Measurements from ENCODE around the gene SLC25A21. TPM values are rescaled to one million over a fixed set of nuclear protein-coding genes. Genes with fewer than 3 reads are reported as not detected.

The SLC25A21 gene
- total RNA-seq, 2 donors from 2014 or later: not detected

DNA sequence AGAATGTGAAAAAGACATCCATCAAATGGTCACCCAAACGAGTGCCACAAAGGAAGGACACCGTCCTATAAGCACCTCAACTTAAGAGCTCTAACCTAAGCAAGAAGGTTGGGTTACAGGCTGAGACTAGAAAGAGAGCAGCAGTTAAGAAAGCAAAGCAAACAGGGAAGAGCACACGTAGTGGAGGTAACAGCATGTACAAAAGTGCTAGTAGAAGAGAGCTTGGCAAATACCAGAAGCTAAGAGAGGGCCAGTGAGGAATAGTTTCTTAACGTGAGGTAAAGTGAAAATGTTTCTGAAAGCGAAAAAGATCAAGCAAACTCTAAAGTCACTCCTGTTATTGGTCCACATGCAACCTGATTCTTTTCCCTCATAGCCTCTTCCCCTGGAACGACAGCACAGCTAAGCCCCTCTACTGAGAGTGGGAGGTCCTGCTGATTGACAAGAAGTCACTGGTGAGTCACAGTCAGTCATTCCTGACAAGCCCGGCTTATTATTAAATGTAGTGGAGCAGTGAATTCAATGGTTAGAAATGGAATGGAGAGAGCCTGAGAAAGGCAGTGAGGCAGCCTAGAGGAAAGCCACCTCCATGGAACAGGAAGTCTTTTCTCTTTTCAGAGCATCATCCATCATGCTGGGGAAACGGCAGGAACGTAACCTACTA, 204.4 kb downstream of the SLC25A21 start:
- Mint-ChIP-seq H3K27me3 (no peaks in the 10 kb centered on the region), H3K9me3 (peaks cover 3% of the 10 kb centered on the region), H3K4me3 (no peak overlapping the region), H3K36me3 (ENCODE audit: low read depth) (no peaks in the 10 kb centered on the region), H3K27ac (no peak overlapping the region), H3K4me1 (no peaks in the 10 kb centered on the region)
- ATAC-seq (replicated peaks): no peak

DNA sequence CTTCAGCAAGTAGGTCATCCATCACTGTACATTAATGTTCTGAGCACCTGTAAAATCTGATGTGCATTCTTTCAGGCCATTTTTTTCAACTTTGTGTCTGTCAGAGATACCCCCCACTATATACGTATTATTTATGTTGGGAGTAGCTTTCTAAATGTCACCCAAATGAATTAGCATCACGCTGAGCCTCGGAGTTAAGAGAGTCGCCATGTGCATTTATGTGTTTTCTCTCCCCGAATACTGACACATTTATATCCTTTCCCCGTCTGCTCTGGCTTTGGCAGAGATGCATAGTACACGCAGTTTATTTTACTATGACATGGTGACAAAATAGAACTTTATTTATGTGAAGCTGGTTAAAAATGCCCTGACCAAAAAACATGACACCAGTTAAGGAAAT, 216.4 kb downstream of the SLC25A21 start:
- H3K27me3 Mint-ChIP-seq: no peaks in the 10 kb centered on the region
- no peaks in the 10 kb centered on the region for H3K9me3 Mint-ChIP-seq
- no peak for ATAC-seq (replicated peaks)
- no peaks in the 10 kb centered on the region for H3K4me1 Mint-ChIP-seq
- no peak overlapping the region for H3K4me3 Mint-ChIP-seq
- H3K36me3 Mint-ChIP-seq (ENCODE audit: low read depth): no peaks in the 10 kb centered on the region
- no peak overlapping the region for H3K27ac Mint-ChIP-seq

- H3K27me3 Mint-ChIP-seq: no peaks in the 10 kb centered on the region
- no peaks in the 10 kb centered on the region for H3K9me3 Mint-ChIP-seq
- no peak for ATAC-seq (replicated peaks)
- H3K4me3 Mint-ChIP-seq: no peak overlapping the region
- no peaks in the 10 kb centered on the region for H3K4me1 Mint-ChIP-seq
- no peak overlapping the region for H3K27ac Mint-ChIP-seq
- no peaks in the 10 kb centered on the region for H3K36me3 Mint-ChIP-seq (ENCODE audit: low read depth)
These were observed 217.0 kb downstream of the SLC25A21 start for GRCh38 chr14:36955376-36955775.

GRCh38 chr14:36952689-36953088, 219.7 kb downstream of the SLC25A21 start:
- Mint-ChIP-seq H3K27me3 (no peaks in the 10 kb centered on the region), H3K27ac (no peak overlapping the region), H3K4me3 (no peak overlapping the region), H3K4me1 (no peaks in the 10 kb centered on the region), H3K36me3 (ENCODE audit: low read depth) (no peaks in the 10 kb centered on the region), H3K9me3 (no peaks in the 10 kb centered on the region)
- ATAC-seq (replicated peaks): no peak

DNA sequence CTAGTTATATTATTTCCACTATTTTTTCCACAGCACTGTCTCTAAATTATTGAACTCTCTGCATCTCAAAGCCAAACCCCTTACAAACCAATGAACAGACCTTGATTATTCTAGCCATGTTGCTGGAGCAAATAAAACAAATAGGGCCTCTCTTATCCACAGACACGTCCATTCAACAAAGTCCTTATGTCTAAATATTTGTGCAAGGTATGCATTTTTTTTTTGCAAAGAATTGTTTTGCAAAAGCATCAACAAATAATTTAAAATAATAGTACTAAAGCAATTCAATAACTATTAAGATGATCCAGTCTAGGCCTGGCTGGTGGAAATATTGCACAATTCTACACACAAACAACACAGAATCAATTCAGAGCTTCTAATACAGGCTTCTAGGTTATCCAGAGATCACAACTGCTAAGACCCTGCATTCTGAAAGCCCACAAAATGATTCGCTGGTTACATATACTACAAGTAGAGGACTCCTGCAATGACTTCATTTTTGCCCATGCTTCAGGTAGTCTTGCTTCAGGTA, 221.0 kb downstream of the SLC25A21 start:
- Mint-ChIP-seq H3K27me3 (no peaks in the 10 kb centered on the region), H3K9me3 (no peaks in the 10 kb centered on the region), H3K4me3 (no peak overlapping the region), H3K4me1 (no peaks in the 10 kb centered on the region), H3K27ac (no peak overlapping the region), H3K36me3 (ENCODE audit: low read depth) (no peaks in the 10 kb centered on the region)
- ATAC-seq (replicated peaks): no peak

GRCh38 chr14:36950812-36951211, 221.6 kb downstream of the SLC25A21 start:
- Mint-ChIP-seq H3K27me3 (no peaks in the 10 kb centered on the region), H3K9me3 (no peaks in the 10 kb centered on the region), H3K27ac (no peak overlapping the region), H3K36me3 (ENCODE audit: low read depth) (no peaks in the 10 kb centered on the region), H3K4me3 (no peak overlapping the region), H3K4me1 (no peaks in the 10 kb centered on the region)
- no peak for ATAC-seq (replicated peaks)

DNA sequence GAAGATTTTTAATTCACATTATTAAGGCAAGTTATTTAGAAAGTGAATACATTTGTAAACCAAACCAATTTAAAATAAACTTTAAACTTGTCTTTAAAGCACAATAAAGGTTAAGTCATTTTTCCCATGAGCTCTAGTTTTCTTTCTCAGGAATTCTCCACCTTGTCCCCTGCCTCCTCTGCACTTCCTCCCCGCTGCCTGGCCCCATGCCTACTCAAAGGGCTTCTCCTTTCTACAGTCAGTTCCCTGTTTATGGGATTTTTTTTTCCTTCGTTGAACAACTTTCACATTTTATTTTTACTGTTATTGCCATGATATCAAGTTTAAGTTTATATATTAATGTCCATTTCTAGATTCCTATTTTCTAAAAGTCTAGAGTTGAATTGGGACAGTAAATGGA, 223.0 kb downstream of the SLC25A21 start:
- ATAC-seq (replicated peaks): no peak
- Mint-ChIP-seq H3K27me3 (peaks cover 3% of the 10 kb centered on the region), H3K27ac (no peak overlapping the region), H3K36me3 (ENCODE audit: low read depth) (no peaks in the 10 kb centered on the region), H3K4me1 (no peaks in the 10 kb centered on the region), H3K9me3 (no peaks in the 10 kb centered on the region), H3K4me3 (no peak overlapping the region)

DNA sequence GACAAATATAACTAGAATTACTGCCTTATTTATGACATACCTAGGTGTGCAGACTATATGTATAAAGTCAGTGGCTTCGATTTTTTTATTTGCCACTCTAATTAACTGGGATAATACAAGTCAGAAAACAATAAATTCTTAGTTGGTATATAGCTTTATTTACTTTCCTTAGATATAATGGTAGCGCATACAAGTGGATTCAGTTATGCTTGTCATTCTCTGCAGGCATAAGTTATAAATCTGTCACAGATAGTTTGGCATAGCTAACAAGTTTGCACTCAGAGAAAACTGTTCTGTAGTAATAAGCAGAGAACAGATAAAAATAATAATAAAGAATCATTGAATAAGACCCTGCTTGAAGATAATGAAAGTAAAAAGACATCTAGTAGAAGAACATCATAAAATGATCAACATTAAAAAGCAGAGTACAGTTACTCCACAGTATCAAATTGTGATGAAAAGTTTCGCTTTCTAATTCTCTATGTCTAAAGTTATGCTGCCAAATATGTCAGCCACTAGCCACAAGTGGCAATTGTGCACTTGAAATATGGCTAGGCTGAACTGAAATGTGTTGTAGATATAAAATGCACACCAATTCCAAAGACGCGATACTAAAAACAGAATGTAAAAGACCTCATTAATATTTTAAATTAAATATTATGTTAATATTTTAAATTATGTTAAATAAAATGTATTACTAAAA, 224.1 kb downstream of the SLC25A21 start:
- Mint-ChIP-seq H3K4me3 (no peak overlapping the region), H3K27me3 (peaks cover 3% of the 10 kb centered on the region), H3K4me1 (no peaks in the 10 kb centered on the region), H3K9me3 (no peaks in the 10 kb centered on the region), H3K36me3 (ENCODE audit: low read depth) (no peaks in the 10 kb centered on the region), H3K27ac (no peak overlapping the region)
- ATAC-seq (replicated peaks): no peak

DNA sequence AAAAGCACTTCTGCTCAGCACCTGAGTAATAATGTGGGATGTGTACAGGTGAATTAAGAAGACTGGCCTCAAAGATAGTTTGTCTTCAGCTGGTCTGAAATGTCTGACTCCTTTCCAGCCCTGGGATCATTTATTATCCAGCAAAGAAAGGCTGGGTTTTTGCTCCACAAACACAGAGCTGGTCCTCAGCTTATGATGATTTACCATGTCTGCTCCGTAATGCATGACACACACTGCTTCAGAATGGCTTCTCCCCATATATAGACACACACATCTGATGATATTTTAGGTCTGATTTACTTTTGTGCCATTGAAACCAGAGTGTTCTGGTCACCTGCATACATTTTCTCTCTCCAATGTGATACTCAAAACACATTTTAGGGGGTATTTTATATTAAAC, 225.0 kb downstream of the SLC25A21 start:
- no peak for ATAC-seq (replicated peaks)
- H3K27me3 Mint-ChIP-seq: peaks cover 3% of the 10 kb centered on the region
- H3K27ac Mint-ChIP-seq: no peak overlapping the region

GRCh38 chr14:36946872-36947271, 225.5 kb downstream of the SLC25A21 start:
- H3K36me3 Mint-ChIP-seq (ENCODE audit: low read depth): no peaks in the 10 kb centered on the region
- H3K27ac Mint-ChIP-seq: no peak overlapping the region
- no peaks in the 10 kb centered on the region for H3K4me1 Mint-ChIP-seq
- no peak overlapping the region for H3K4me3 Mint-ChIP-seq
- no peak for ATAC-seq (replicated peaks)
- H3K9me3 Mint-ChIP-seq: no peaks in the 10 kb centered on the region
- H3K27me3 Mint-ChIP-seq: peaks cover 3% of the 10 kb centered on the region

More for the DNA sequence above, 225.0 kb downstream of the SLC25A21 start:
- H3K9me3 Mint-ChIP-seq: no peaks in the 10 kb centered on the region
- no peaks in the 10 kb centered on the region for H3K4me1 Mint-ChIP-seq
- H3K36me3 Mint-ChIP-seq (ENCODE audit: low read depth): no peaks in the 10 kb centered on the region
- H3K4me3 Mint-ChIP-seq: no peak overlapping the region

DNA sequence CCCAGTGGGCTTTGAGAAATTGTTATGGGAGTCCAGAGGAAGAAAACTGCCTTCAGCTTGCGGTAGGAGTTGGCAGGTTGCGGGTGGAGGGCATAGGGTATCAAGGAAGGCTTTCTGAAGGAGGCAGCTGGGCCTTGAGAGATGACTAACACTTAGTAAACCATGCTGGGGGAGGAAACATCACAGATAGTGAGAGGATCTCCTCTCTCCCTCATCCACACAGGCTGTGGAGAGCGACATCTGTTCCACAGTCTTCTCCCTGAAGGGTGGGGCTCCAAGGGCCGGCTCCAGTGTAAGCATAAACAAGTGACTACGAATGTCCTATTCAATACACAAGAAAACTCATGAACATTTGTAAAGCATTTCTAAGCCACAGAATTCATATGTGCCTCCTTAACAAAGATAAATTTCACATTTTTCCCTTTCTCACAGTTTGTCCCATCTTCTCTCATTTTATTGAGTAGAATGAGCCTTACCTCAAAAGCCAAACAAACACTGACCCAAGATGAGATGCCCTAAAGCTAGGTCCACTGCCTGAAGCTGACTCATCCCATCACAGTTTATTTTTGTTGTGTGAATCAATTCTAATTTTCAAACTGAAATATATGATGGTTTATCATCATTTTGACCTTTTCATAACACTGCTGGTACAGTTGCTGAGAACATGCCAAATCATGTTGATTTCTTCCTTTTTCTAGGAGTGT, 227.9 kb downstream of the SLC25A21 start:
- no peak for ATAC-seq (replicated peaks)
- Mint-ChIP-seq H3K4me1 (no peaks in the 10 kb centered on the region), H3K9me3 (no peaks in the 10 kb centered on the region)

GRCh38 chr14:36942522-36943245, 229.7 kb downstream of the SLC25A21 start:
- Mint-ChIP-seq H3K4me1 (no peaks in the 10 kb centered on the region), H3K9me3 (no peaks in the 10 kb centered on the region), H3K4me3 (no peak overlapping the region), H3K27me3 (peaks cover 3% of the 10 kb centered on the region), H3K27ac (no peak overlapping the region), H3K36me3 (ENCODE audit: low read depth) (no peaks in the 10 kb centered on the region)
- no peak for ATAC-seq (replicated peaks)

More for the DNA sequence above, 227.9 kb downstream of the SLC25A21 start:
- Mint-ChIP-seq H3K27me3 (peaks cover 3% of the 10 kb centered on the region), H3K27ac (no peak overlapping the region), H3K36me3 (ENCODE audit: low read depth) (no peaks in the 10 kb centered on the region), H3K4me3 (no peak overlapping the region)

DNA sequence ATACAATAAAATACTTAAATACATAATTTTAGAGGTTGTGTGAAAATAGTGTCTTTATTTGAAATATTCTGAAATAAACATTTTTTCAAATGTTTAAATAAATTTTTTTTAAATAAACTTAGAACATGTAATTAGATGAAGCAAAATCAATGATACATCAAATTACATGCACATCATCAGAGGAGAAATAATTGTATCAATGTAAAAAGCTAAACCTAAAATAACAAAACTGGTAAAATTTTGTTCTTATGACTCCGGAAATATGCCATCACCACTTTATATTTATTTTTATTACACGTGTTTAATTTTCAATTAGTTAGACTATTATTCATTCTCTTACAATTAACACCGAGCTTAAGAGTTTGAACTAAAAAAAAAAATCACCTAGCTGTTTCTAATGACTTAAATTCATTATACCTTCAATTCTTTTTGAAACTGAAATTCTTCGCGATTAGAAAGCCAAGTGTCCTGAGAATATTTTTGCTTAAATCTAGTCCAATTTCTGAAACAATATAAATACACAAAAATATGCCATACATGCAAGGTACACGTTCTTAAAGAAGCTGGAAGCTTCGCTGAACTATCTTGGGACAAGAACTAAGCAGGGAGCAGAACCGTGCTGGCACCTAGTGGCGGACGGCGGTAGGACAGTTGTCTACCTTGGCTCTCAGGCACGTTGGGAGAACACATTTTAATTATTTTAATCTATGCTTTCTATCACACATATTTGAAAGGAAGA, 230.5 kb downstream of the SLC25A21 start:
- Mint-ChIP-seq H3K27ac (no peak overlapping the region), H3K9me3 (no peaks in the 10 kb centered on the region), H3K4me1 (no peaks in the 10 kb centered on the region), H3K4me3 (no peak overlapping the region), H3K36me3 (ENCODE audit: low read depth) (no peaks in the 10 kb centered on the region), H3K27me3 (peaks cover 3% of the 10 kb centered on the region)
- ATAC-seq (replicated peaks): peak; percentile 49

- Mint-ChIP-seq H3K27ac (no peak overlapping the region), H3K4me1 (no peaks in the 10 kb centered on the region), H3K36me3 (ENCODE audit: low read depth) (no peaks in the 10 kb centered on the region), H3K27me3 (peaks cover 3% of the 10 kb centered on the region), H3K4me3 (no peak overlapping the region), H3K9me3 (no peaks in the 10 kb centered on the region)
- no peak for ATAC-seq (replicated peaks)
These were observed 231.9 kb downstream of the SLC25A21 start for GRCh38 chr14:36940476-36940875.

All from activated T-helper 17 cell treated with anti-CD3 and anti-CD28 coated beads, Interleukin-2, amount 50 U/mL, for 72 hours (primary cell).